Prostate gland (tissue), 1 donor: ENCODE measurements around the gene SNURF.

Experiments
- POLR2A ChIP-seq: fragments of 450-650 bp; IDR thresholded peaks from one replicate; pipeline ENCODE4 v1.6.1; 2016; ENCODE audit warnings: antibody characterized with exemption, mild to moderate bottlenecking
- POLR2AphosphoS5 ChIP-seq: sonication (generic); formaldehyde crosslinking; IDR thresholded peaks from one replicate; pipeline ENCODE4 v1.6.1; 2017; ENCODE audit warnings: antibody characterized with exemption

DNA sequence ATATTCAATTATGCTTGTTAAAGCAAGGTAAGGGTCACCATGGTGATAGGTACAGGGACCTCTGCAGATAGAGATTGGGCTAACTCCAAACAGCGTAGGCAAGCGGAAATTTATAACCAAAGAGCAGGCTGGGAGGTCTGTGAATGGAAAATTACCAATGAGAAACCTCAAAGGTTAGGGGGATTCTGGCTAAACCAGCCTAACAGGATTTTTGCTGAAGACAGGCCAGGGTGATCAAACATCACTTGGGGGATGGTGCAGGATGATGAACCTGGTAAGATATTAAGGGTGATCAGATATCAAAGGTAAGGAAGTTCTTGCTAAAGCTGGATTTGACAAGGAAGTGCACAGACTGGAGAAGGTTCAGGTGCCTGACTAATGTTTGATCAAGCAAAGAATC is 35.3 kb upstream of the SNURF start:
- TF ChIP-seq POLR2A (no peak), POLR2AphosphoS5 (peak; percentile 35)
